Activated T-helper 1 cell treated with Interleukin-2 at 50 U/mL for 16 hours (primary cell): ENCODE data around the gene CA7.
"Not testable (repeated sequence)": the region's sequence is repeated elsewhere in the genome, so short reads cannot be mapped to it uniquely, and the experiment has no call there.

Experiments
- DNase-seq: peaks from one replicate; pipeline ENCODE4 v3.0.0-alpha.2; 2020; ENCODE audit warnings: low read depth

Gene CA7

GRCh38 chr16:66846831-66847230 is 2.6 kb downstream of the CA7 start:
- DNase-seq = no peak

- DNase-seq = no peak
Observed at GRCh38 chr16:66847533-66848067, 3.4 kb downstream of the CA7 start.

- DNase-seq = no peak
Observed at GRCh38 chr16:66848172-66848571, 4.0 kb downstream of the CA7 start.

GRCh38 chr16:66849021-66849420 is 4.8 kb downstream of the CA7 start:
- DNase-seq = no peak

GRCh38 chr16:66849549-66849948 is 5.3 kb downstream of the CA7 start:
- DNase-seq = no peak

GRCh38 chr16:66850115-66850815 is 6.1 kb downstream of the CA7 start:
- DNase-seq = no peak

GRCh38 chr16:66851166-66851964 is 7.2 kb downstream of the CA7 start:
- DNase-seq = no peak

- DNase-seq = no peak
Observed at GRCh38 chr16:66853261-66854139, 9.3 kb downstream of the CA7 start.

GRCh38 chr16:66856184-66856730 is 12.0 kb downstream of the CA7 start:
- no peak for DNase-seq

- no peak for DNase-seq
Observed at GRCh38 chr16:66856801-66857200, 12.6 kb downstream of the CA7 start.

GRCh38 chr16:66857437-66857836 is 13.2 kb downstream of the CA7 start:
- DNase-seq = no peak

- no peak for DNase-seq
Observed at GRCh38 chr16:66858740-66859396, 14.7 kb downstream of the CA7 start.

GRCh38 chr16:66859397-66860068 is 15.3 kb downstream of the CA7 start:
- DNase-seq = no peak

- DNase-seq = no peak
Observed at GRCh38 chr16:66862023-66862520, 17.9 kb downstream of the CA7 start.

GRCh38 chr16:66863707-66864106 is 19.5 kb downstream of the CA7 start:
- DNase-seq = no peak

GRCh38 chr16:66869424-66869823 is 25.2 kb downstream of the CA7 start:
- no peak for DNase-seq

GRCh38 chr16:66871363-66871762 is 27.1 kb downstream of the CA7 start:
- DNase-seq = not testable (repeated sequence)

- no peak for DNase-seq
Observed at GRCh38 chr16:66871840-66872239, 27.6 kb downstream of the CA7 start.

GRCh38 chr16:66872559-66872942 is 28.3 kb downstream of the CA7 start:
- DNase-seq = no peak

- DNase-seq = peak; percentile 80
Observed at GRCh38 chr16:66872943-66873684, 28.9 kb downstream of the CA7 start.
